ENCODE measurements around the gene ZNF428. TPM values are rescaled to one million over a fixed set of nuclear protein-coding genes. Genes with fewer than 3 reads are reported as not detected.
"Not testable (repeated sequence)": the region's sequence is repeated elsewhere in the genome, so short reads cannot be mapped to it uniquely, and the experiment has no call there.

Gene ZNF428
- 125 and 136 TPM in 2 replicates for total RNA-seq (2014; rRNA removed; shearing (Covaris generic); ENCODE audit: low replicate concordance)

- in situ Hi-C loops (cut with HindIII; ENCODE audit: low pct_unique_long_range_greater_than_20kb, low sequenced_read_pairs) = no loop called here
- DNase-seq (ENCODE audit: low read depth) = peak; percentile 92
Observed at GRCh38 chr19:43619262-43620060, at the start of gene ZNF428. TSS of gene ZNF428 (minus strand) at chr19:43619629. CDS start at chr19:43614304, 5,325 bp downstream.

DNA sequence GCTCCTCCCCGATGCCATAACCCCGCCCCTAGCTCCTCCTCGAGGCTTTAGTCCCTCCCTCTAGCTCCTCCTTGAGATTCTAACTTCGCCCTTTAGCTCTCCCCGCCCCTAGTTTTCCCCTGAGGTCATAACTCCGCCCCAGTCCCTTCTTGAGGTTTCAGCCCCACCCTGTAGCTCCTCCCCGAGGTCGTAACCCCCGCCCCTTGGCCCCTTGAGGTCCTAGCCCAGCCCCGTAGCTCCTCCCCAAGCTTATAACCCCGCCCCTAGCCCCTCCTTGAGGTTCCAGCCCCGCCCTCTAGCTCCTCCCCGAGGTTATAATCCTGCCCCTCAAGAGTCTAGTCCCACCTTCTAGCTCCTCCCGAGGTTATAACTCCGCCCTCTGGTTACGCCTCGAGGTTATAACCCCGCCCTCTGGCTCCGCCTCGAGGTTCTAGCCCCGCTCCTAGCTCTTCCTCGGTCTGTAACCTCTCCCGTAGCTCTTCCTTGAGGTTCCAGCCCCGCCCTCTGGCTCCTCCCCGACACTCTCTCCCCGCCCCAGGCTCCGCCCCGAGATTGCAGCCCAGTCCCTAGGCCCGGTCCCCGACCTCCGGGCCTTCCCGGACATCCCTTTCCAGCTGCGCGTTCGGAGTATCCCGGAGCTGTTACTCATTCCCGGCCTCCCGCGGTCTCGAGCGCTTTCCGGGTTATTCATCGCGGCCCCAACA is 49.1 kb upstream of the ZNF428 start:
- DNase-seq (ENCODE audit: low read depth) = peak; percentile 100
- in situ Hi-C loops (cut with HindIII; ENCODE audit: low pct_unique_long_range_greater_than_20kb, low sequenced_read_pairs) = no loop called here

- in situ Hi-C loops (cut with HindIII; ENCODE audit: low pct_unique_long_range_greater_than_20kb, low sequenced_read_pairs) = no loop called here
- no peak for DNase-seq (ENCODE audit: low read depth)
Observed at GRCh38 chr19:43667876-43668405, 48.5 kb upstream of the ZNF428 start.

GRCh38 chr19:43667126-43667875 is 47.9 kb upstream of the ZNF428 start:
- DNase-seq (ENCODE audit: low read depth) = no peak
- in situ Hi-C loops (cut with HindIII; ENCODE audit: low pct_unique_long_range_greater_than_20kb, low sequenced_read_pairs) = no loop called here

DNA sequence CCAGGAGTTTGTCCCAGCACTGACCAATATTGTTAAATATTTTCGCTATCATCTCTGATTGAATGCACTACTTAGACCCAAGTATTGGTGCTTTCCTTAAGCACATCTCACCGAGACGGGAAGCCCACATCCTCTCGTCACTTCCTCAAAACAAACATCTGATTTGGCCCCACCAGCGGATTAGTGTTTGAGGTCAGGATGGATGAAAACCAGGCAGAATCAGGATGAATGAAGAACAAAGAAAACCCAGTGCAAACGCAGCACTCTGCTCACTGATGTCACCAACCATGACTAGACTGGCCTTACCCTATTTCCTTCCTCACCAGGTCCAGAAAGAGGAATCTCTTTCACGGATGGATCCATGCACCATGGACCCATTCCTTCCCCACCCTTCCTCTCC is 44.6 kb upstream of the ZNF428 start:
- in situ Hi-C loops (cut with HindIII; ENCODE audit: low pct_unique_long_range_greater_than_20kb, low sequenced_read_pairs) = no loop called here
- no peak for DNase-seq (ENCODE audit: low read depth)

DNA sequence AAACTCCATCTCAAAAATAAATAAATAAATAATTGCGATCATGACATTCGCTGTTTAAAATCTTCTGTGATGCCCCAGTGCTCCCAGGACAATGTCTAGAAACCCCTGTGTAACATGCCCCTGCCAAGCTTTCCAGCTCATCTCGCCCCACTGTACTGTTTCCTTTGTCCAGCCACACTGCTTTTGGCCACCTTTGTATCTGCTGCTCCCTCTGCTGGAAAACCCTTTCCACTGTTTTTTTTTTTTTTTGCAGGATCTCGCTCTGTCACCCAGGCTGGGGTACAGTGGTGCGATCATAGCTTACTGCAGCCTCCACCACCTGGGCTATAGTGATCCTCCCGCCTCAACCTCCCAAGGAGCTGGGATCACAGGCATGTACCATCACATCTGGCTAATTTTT is 43.1 kb upstream of the ZNF428 start:
- in situ Hi-C loops (cut with HindIII; ENCODE audit: low pct_unique_long_range_greater_than_20kb, low sequenced_read_pairs) = no loop called here
- DNase-seq (ENCODE audit: low read depth) = no peak

GRCh38 chr19:43660971-43661360 is 41.5 kb upstream of the ZNF428 start:
- in situ Hi-C loops (cut with HindIII; ENCODE audit: low pct_unique_long_range_greater_than_20kb, low sequenced_read_pairs) = no loop called here
- DNase-seq (ENCODE audit: low read depth) = no peak

DNA sequence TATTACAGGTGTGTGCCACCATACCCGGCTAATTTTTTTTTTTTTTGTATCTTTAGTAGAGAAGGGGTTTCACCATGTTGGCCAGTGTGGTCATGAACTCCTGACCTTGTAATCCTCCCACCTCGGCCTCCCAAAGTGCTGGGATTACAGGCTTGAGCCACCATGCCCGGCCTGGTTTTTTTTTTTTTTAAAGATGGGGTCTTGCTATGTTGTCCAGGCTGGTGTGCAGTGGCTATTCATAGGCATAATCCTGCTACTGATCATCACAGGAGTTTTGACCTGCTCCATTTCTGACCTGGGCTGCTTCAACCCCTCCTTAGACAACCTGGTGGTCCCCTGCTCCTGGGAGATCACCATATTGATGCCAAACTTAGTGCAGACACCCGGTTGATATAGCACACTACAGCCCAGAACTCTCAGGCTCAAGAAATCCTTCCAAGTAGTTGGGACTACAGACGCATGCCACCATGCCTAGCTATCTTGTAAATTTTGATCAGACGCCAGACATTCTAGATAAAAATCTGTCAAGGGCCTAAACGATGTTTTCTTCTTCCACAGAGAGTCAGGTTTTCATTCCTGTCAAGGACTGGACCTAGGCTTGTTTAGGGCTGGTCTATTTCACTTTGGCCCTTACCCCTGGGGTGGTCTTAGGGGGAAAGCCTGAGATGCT is 41.0 kb upstream of the ZNF428 start:
- no peak for DNase-seq (ENCODE audit: low read depth)
- in situ Hi-C loops (cut with HindIII; ENCODE audit: low pct_unique_long_range_greater_than_20kb, low sequenced_read_pairs) = no loop called here

- in situ Hi-C loops (cut with HindIII; ENCODE audit: low pct_unique_long_range_greater_than_20kb, low sequenced_read_pairs) = no loop called here
- no peak for DNase-seq (ENCODE audit: low read depth)
Observed at GRCh38 chr19:43658494-43658893, 39.1 kb upstream of the ZNF428 start.

DNA sequence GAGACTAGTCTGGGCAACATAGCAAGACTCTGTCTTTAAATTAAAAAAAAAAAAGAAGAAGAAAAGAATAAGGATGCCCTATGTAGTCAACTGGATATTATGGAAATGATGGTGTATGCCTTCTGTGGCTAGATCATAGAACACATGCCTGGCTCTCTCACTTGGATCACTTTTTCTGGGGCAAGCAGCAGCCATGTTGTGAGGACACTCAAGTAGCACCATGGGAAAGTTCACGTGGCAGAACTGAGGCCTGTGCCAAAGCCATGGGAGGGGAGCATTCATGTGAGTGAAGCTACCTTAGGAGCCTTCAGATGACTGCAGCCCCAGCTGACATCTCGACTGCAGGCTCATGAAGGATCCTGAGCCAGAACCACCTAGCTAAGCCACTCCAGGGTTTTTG is 38.6 kb upstream of the ZNF428 start:
- no peak for DNase-seq (ENCODE audit: low read depth)
- in situ Hi-C loops (cut with HindIII; ENCODE audit: low pct_unique_long_range_greater_than_20kb, low sequenced_read_pairs) = no loop called here

GRCh38 chr19:43656436-43656835 is 37.0 kb upstream of the ZNF428 start:
- in situ Hi-C loops (cut with HindIII; ENCODE audit: low pct_unique_long_range_greater_than_20kb, low sequenced_read_pairs) = no loop called here
- no peak for DNase-seq (ENCODE audit: low read depth)

- no peak for DNase-seq (ENCODE audit: low read depth)
- in situ Hi-C loops (cut with HindIII; ENCODE audit: low pct_unique_long_range_greater_than_20kb, low sequenced_read_pairs) = no loop called here
Observed at GRCh38 chr19:43652546-43652874, 33.1 kb upstream of the ZNF428 start.

DNA sequence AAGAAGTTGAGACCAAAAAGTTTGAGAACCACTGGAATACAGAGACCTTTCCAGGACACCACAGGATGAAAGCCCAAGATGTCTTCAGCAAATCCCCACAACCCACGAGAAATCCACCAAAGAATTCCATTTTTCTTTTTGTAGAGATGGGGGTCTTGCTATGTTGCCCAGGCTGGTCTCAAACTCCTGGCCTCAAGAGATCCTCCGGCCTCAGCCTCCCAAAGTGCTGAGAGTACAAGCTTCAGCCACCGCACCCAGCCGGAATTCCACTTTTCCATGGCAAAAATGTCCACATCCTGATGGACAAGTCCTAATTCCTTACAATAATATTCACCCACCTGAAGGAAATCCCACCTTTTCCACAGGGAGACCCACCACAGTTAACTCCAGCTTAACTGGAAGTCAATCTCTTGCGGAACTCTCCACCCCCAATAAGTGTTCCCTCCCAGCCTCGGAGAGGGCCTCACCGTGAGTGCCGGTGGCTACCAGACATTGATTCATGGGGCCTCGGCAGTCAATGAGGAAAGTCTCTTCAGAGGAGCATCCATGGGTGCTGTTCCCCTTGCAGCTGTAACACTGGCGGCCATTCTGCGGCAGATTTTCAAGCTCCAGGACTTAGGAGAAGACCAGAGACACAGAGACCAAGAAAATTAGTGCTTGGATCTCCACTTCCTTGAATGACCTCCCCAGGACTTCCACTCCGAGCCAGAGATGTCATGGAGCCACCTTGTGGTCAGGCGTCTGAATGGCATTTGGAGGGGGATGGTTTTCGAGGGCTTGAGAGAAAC is 32.5 kb upstream of the ZNF428 start:
- DNase-seq (ENCODE audit: low read depth) = peak; percentile 63
- in situ Hi-C loops (cut with HindIII; ENCODE audit: low pct_unique_long_range_greater_than_20kb, low sequenced_read_pairs) = no loop called here

DNA sequence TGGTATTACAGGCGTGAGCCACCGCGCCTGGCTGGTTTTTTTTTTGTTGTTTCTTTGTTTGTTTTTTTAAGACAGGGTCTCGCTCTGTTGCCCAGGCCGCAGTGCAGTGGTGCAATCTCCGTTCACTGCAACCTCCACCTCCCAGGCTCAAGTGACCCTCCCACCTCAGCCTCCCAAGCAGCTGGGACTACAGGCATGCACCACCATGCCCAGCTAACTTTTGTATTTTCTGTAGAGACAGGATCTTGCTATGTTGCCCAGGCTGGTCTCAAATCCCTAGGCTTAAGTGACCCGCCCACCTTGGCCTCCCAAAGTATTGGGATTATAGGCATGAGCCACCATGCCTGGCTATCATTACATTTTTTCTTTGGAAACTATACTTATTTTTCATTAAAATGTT is 30.8 kb upstream of the ZNF428 start:
- in situ Hi-C loops (cut with HindIII; ENCODE audit: low pct_unique_long_range_greater_than_20kb, low sequenced_read_pairs); DNase-seq (ENCODE audit: low read depth): not testable (repeated sequence)

GRCh38 chr19:43649514-43649913 is 30.1 kb upstream of the ZNF428 start:
- no peak for DNase-seq (ENCODE audit: low read depth)
- in situ Hi-C loops (cut with HindIII; ENCODE audit: low pct_unique_long_range_greater_than_20kb, low sequenced_read_pairs) = no loop called here

- no peak for DNase-seq (ENCODE audit: low read depth)
- in situ Hi-C loops (cut with HindIII; ENCODE audit: low pct_unique_long_range_greater_than_20kb, low sequenced_read_pairs) = no loop called here
Observed at GRCh38 chr19:43648633-43649032, 29.2 kb upstream of the ZNF428 start.

DNA sequence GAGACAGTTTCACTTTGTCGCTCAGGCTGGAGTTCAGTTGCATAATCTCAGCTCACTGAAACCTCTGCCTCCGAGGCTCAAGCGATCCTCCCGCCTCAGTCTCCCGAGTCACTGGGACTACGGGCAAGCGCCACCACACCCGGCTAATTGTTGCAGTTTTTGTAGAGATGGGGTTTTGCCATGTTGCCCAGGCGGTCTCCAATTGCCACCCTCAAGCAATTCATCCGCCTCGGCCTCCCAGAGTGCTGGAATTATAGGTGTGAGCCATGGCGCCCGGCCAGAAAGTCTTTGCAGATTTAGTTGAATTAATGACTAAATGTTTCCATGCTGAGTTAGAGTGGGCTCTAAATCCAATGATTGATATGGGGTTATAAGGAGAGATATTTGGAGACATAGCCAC is 24.8 kb upstream of the ZNF428 start:
- in situ Hi-C loops (cut with HindIII; ENCODE audit: low pct_unique_long_range_greater_than_20kb, low sequenced_read_pairs) = no loop called here
- no peak for DNase-seq (ENCODE audit: low read depth)

GRCh38 chr19:43643326-43643725 is 23.9 kb upstream of the ZNF428 start:
- in situ Hi-C loops (cut with HindIII; ENCODE audit: low pct_unique_long_range_greater_than_20kb, low sequenced_read_pairs) = no loop called here
- no peak for DNase-seq (ENCODE audit: low read depth)
